Globus pallidus (tissue), 1 donor: ENCODE results near the gene SLC35F1.

Experiments used
- DNase-seq: peaks from one replicate; pipeline ENCODE4 v3.0.0-alpha.2; 2015; ENCODE audit warnings: low spot score

The SLC35F1 gene

GRCh38 chr6:118197539-118197938 lies 290.5 kb downstream of the SLC35F1 start:
- no peak for DNase-seq

- no peak for DNase-seq
Measured at GRCh38 chr6:118198746-118199145, 291.7 kb downstream of the SLC35F1 start.

GRCh38 chr6:118200160-118200559 lies 293.1 kb downstream of the SLC35F1 start:
- no peak for DNase-seq

GRCh38 chr6:118202517-118202916 lies 295.5 kb downstream of the SLC35F1 start:
- no peak for DNase-seq

- DNase-seq = no peak
Measured at GRCh38 chr6:118203545-118203944, 296.5 kb downstream of the SLC35F1 start.

GRCh38 chr6:118206221-118206620 lies 299.2 kb downstream of the SLC35F1 start:
- no peak for DNase-seq

GRCh38 chr6:118207947-118208346 lies 300.9 kb downstream of the SLC35F1 start:
- no peak for DNase-seq

GRCh38 chr6:118212451-118213173 lies 305.5 kb downstream of the SLC35F1 start:
- DNase-seq = no peak

- DNase-seq = no peak
Measured at GRCh38 chr6:118215269-118215668, 308.2 kb downstream of the SLC35F1 start.

GRCh38 chr6:118216751-118217150 lies 309.7 kb downstream of the SLC35F1 start:
- no peak for DNase-seq

- no peak for DNase-seq
Measured at GRCh38 chr6:118218156-118218555, 311.1 kb downstream of the SLC35F1 start.

- no peak for DNase-seq
Measured at GRCh38 chr6:118220429-118221128, 313.5 kb downstream of the SLC35F1 start.

- no peak for DNase-seq
Measured at GRCh38 chr6:118223316-118223715, 316.3 kb downstream of the SLC35F1 start.

GRCh38 chr6:118228886-118229285 lies 321.8 kb downstream of the SLC35F1 start:
- DNase-seq = no peak

GRCh38 chr6:118240878-118241528 lies 333.9 kb downstream of the SLC35F1 start:
- no peak for DNase-seq

- DNase-seq = no peak
Measured at GRCh38 chr6:118246406-118246805, 339.3 kb downstream of the SLC35F1 start.

- no peak for DNase-seq
Measured at GRCh38 chr6:118248171-118248570, 341.1 kb downstream of the SLC35F1 start.

- DNase-seq = no peak
Measured at GRCh38 chr6:118249680-118250079, 342.6 kb downstream of the SLC35F1 start.

- DNase-seq = no peak
Measured at GRCh38 chr6:118252474-118252873, 345.4 kb downstream of the SLC35F1 start.

GRCh38 chr6:118253741-118254140 lies 346.7 kb downstream of the SLC35F1 start:
- no peak for DNase-seq

- DNase-seq = no peak
Measured at GRCh38 chr6:118260833-118261232, 353.8 kb downstream of the SLC35F1 start.

- DNase-seq = peak; percentile 55
Measured at GRCh38 chr6:118263921-118264486, 356.9 kb downstream of the SLC35F1 start.

GRCh38 chr6:118269659-118270058 lies 362.6 kb downstream of the SLC35F1 start:
- DNase-seq = no peak
